GM23248 (cell line): ENCODE data around the gene ENAM.

ENCODE experiments used
- EZH2 ChIP-seq: fragments of 200-600 bp; sonication (generic); IDR thresholded peaks from 2 replicates; pipeline ENCODE4 v1.6.1; 2018; ENCODE audit warnings: antibody characterized with exemption, mild to moderate bottlenecking; ENCODE audit not compliant: insufficient read depth, poor library complexity, severe bottlenecking
- EZH2phosphoT487 ChIP-seq: fragments of 200-600 bp; sonication (generic); IDR thresholded peaks from 2 replicates; pipeline ENCODE4 v1.6.1; 2018; ENCODE audit warnings: antibody characterized with exemption, moderate library complexity, mild to moderate bottlenecking, low read depth; ENCODE audit not compliant: insufficient read depth

DNA sequence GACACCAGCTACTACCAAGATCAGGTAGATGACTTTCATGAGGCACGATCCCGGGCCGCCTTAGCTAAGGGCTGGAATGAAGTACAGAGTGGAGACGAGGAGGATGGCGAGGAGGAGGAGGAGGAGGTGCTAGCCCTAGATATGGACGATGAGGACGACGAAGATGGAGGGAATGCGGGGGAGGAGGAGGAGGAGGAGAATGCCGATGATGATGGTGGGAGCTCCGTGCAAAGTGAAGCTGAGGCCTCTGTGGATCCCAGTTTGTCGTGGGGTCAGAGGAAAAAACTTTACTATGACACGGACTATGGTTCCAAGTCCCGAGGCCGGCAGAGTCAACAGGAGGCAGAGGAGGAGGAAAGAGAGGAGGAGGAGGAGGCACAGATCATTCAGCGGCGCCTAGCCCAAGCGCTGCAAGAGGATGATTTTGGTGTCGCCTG, 60.3 kb downstream of the ENAM start:
- TF ChIP-seq EZH2phosphoT487 (no peak), EZH2 (no peak)
